NAMALWA (cell line): ENCODE results near the gene NEIL1.

Source experiments
- DNase-seq: peaks from one replicate; pipeline ENCODE4 v3.0.0-alpha.2; 2015; ENCODE audit warnings: low spot score

The NEIL1 gene

GRCh38 chr15:75356517-75356916 is 9.7 kb downstream of the NEIL1 start:
- DNase-seq = no peak

GRCh38 chr15:75357976-75358673 is 11.3 kb downstream of the NEIL1 start:
- DNase-seq = no peak

- no peak for DNase-seq
Observed at GRCh38 chr15:75358771-75359536, 12.1 kb downstream of the NEIL1 start.

GRCh38 chr15:75359537-75360250 is 12.9 kb downstream of the NEIL1 start:
- DNase-seq = no peak

- DNase-seq = no peak
Observed at GRCh38 chr15:75360391-75360790, 13.6 kb downstream of the NEIL1 start.

- no peak for DNase-seq
Observed at GRCh38 chr15:75360856-75361255, 14.0 kb downstream of the NEIL1 start.

GRCh38 chr15:75361361-75361988 is 14.6 kb downstream of the NEIL1 start:
- no peak for DNase-seq

- DNase-seq = no peak
Observed at GRCh38 chr15:75361989-75362641, 15.3 kb downstream of the NEIL1 start.

GRCh38 chr15:75362642-75363249 is 15.9 kb downstream of the NEIL1 start:
- DNase-seq = no peak

GRCh38 chr15:75363786-75364185 is 16.9 kb downstream of the NEIL1 start:
- DNase-seq = no peak

- no peak for DNase-seq
Observed at GRCh38 chr15:75364881-75365280, 18.0 kb downstream of the NEIL1 start.

- no peak for DNase-seq
Observed at GRCh38 chr15:75366163-75366562, 19.3 kb downstream of the NEIL1 start.

- no peak for DNase-seq
Observed at GRCh38 chr15:75367006-75367405, 20.2 kb downstream of the NEIL1 start.

GRCh38 chr15:75367406-75367912 is 20.6 kb downstream of the NEIL1 start:
- no peak for DNase-seq

GRCh38 chr15:75367913-75368688 is 21.3 kb downstream of the NEIL1 start, which contains the start of gene MAN2C1:
TSS of gene MAN2C1 (minus strand) at chr15:75368607. CDS start at chr15:75368583, 24 bp downstream.
- peak; percentile 97 for DNase-seq

- no peak for DNase-seq
Observed at GRCh38 chr15:75368689-75369239, 21.9 kb downstream of the NEIL1 start.

GRCh38 chr15:75369897-75370581 is 23.2 kb downstream of the NEIL1 start:
- no peak for DNase-seq

- no peak for DNase-seq
Observed at GRCh38 chr15:75371486-75371885, 24.6 kb downstream of the NEIL1 start.

GRCh38 chr15:75371901-75372688 is 25.3 kb downstream of the NEIL1 start:
- DNase-seq = no peak
